Prostate gland (tissue), 2 donors: ENCODE data around the gene PER2. TPM values are rescaled to one million over a fixed set of nuclear protein-coding genes. Genes with fewer than 3 reads are reported as not detected.

Experiments used
- DNase-seq: peaks from one replicate; pipeline ENCODE4 v3.0.0-alpha.2; 2019; ENCODE audit warnings: low spot score
- H3K27ac ChIP-seq, 2 donors: fragments of 200-600 bp; sonication (generic); 2 replicates each; pipeline ENCODE4 v1.5.1; 2017 to 2019
- H3K27me3 ChIP-seq: fragments of 200-600 bp; sonication (generic); replicated peaks from 2 replicates; pipeline ENCODE4 v1.5.1; 2019; ENCODE audit not compliant: insufficient read depth
- H3K36me3 ChIP-seq, 2 donors: fragments of 200-600 bp; sonication (generic); 1 replicate in 1 of 2; 2 replicates in 1 of 2; pipeline versions ENCODE4 v1.5.1 to v1.8.1; 2017 to 2019
- H3K4me1 ChIP-seq: fragments of 200-600 bp; sonication (generic); replicated peaks from 2 replicates; pipeline ENCODE4 v1.5.1; 2019
- H3K4me3 ChIP-seq, 2 donors: fragments of 200-600 bp; sonication (generic); 2 replicates each; pipeline ENCODE4 v1.5.1; 2017 to 2019
- H3K9me3 ChIP-seq: fragments of 200-600 bp; sonication (generic); 2 replicates; pipeline ENCODE4 v1.5.1; 2017
- POLR2A ChIP-seq: fragments of 450-650 bp; IDR thresholded peaks from one replicate; pipeline ENCODE4 v1.6.1; 2016; ENCODE audit warnings: antibody characterized with exemption, mild to moderate bottlenecking
- POLR2AphosphoS5 ChIP-seq: sonication (generic); formaldehyde crosslinking; IDR thresholded peaks from one replicate; pipeline ENCODE4 v1.6.1; 2017; ENCODE audit warnings: antibody characterized with exemption
- WGBS: methylation state at CpG from one replicate; pipeline ENCODE4 v1.1.5; 2018; 5-methylcytosine and 5-hydroxymethylcytosine counted together
- intact Hi-C: fragments of 100-400 bp; cut with DNase I; formaldehyde crosslinking; loops from one replicate; pipeline ENCODE4 v1.14.2; 2022
- total RNA-seq, 2 donors: library from RNA; depleted of rRNA; stranded (reverse); fragments of >200 nt; gene quantifications; one replicate each; pipeline ENCODE4 v1.1.0, GENCODE V29; 2016
- TF ChIP-seq, protein P1 (sequence below), 4 experiments: fragments of 200-600 bp in 2 of 4; fragments of 450-650 bp in 2 of 4; sonication (generic) in 2 of 4; IDR thresholded peaks; 1 replicate in 3 of 4; 2 replicates in 1 of 4; pipeline ENCODE4 v1.5.1; 2016 to 2019; ENCODE audit warnings: antibody characterized with exemption in 4 of 4, mild to moderate bottlenecking in 2 of 4, moderate library complexity in 2 of 4

The PER2 gene
- total RNA-seq, 2 donors from 2014 or later, result 24.0 to 53.1 TPM

- no peaks in the 10 kb centered on the region for H3K36me3 ChIP-seq
- no peak overlapping the region for H3K27ac ChIP-seq
- no peaks in the 10 kb centered on the region for H3K4me1 ChIP-seq
- H3K9me3 ChIP-seq, result no peaks in the 10 kb centered on the region
- no peak overlapping the region for H3K4me3 ChIP-seq
- no peaks in the 10 kb centered on the region for H3K27me3 ChIP-seq
- DNase-seq, result no peak
- WGBS, result 91% methylated on average over 6 of the region's 6 CpGs
- no peak for TF ChIP-seq POLR2A
- TF ChIP-seq, protein P1, sequence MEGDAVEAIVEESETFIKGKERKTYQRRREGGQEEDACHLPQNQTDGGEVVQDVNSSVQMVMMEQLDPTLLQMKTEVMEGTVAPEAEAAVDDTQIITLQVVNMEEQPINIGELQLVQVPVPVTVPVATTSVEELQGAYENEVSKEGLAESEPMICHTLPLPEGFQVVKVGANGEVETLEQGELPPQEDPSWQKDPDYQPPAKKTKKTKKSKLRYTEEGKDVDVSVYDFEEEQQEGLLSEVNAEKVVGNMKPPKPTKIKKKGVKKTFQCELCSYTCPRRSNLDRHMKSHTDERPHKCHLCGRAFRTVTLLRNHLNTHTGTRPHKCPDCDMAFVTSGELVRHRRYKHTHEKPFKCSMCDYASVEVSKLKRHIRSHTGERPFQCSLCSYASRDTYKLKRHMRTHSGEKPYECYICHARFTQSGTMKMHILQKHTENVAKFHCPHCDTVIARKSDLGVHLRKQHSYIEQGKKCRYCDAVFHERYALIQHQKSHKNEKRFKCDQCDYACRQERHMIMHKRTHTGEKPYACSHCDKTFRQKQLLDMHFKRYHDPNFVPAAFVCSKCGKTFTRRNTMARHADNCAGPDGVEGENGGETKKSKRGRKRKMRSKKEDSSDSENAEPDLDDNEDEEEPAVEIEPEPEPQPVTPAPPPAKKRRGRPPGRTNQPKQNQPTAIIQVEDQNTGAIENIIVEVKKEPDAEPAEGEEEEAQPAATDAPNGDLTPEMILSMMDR (IDR thresholded peaks at IDR 0.05), result no peak
- TF ChIP-seq POLR2AphosphoS5, result no peak
- intact Hi-C loops, result no loop called here
Observed at GRCh38 chr2:238334885-238335284, 46.5 kb upstream of the PER2 start.

DNA sequence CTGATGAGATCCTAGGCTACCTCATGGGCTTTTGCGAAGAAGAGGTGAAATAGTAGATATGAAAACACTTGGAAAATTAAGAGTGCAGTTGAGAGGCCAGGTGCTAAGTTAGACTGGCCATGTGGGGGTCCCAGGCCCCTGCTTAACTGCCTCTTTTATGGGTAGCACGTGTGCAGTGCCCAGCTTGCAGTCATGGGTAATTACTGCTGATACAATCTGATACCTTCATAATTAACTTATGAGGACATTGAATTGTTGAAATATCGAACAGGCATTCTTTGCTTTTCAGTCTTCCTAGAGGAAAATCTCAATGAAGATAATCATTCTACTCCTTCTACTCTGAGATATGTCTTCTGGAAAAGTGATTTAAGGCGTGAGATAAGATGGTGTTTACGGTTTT, 43.5 kb upstream of the PER2 start:
- Histone ChIP-seq H3K36me3 (no peaks in the 10 kb centered on the region), H3K27ac (no peak overlapping the region), H3K4me3 (no peak overlapping the region), H3K27me3 (no peaks in the 10 kb centered on the region), H3K9me3 (no peaks in the 10 kb centered on the region), H3K4me1 (no peaks in the 10 kb centered on the region)
- intact Hi-C loops, result no loop called here
- 85% methylated on average over 5 of the region's 5 CpGs for WGBS
- no peak for DNase-seq
- TF ChIP-seq POLR2AphosphoS5, result no peak
- TF ChIP-seq POLR2A, result no peak
- TF ChIP-seq, protein P1 (IDR thresholded peaks at IDR 0.05), result no peak

DNA sequence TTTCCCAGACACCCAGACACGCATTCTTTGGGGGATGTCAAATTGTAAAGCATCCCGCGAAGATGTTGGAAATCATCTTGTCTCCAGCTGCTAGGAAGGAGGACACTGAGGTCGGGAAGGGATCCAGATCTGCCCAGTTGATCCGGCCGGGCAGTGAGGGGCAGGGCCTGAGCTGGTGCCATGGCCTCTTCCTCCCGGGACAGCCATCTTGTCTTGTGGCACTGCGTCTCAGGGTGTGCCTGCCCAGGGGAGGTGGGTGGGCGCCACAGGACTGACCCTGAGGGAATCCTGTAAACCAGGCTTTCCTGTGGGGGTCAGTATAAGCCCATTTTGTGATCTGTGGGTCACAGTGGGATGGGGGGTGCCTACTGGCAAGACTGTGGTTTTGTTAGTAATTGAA, 42.0 kb upstream of the PER2 start:
- no peaks in the 10 kb centered on the region for H3K9me3 ChIP-seq
- H3K27ac ChIP-seq, result no peak overlapping the region
- H3K4me1 ChIP-seq, result no peaks in the 10 kb centered on the region
- no peak for DNase-seq
- intact Hi-C loops, result no loop called here
- no peak overlapping the region for H3K4me3 ChIP-seq
- no peaks in the 10 kb centered on the region for H3K27me3 ChIP-seq
- WGBS, result 93% methylated on average over 9 of the region's 9 CpGs
- no peak for TF ChIP-seq POLR2AphosphoS5
- TF ChIP-seq POLR2A, result no peak
- TF ChIP-seq, protein P1 (IDR thresholded peaks at IDR 0.05), result no peak
- H3K36me3 ChIP-seq, result no peaks in the 10 kb centered on the region

GRCh38 chr2:238327751-238328150, 39.3 kb upstream of the PER2 start:
- H3K36me3 ChIP-seq, result no peaks in the 10 kb centered on the region
- no peaks in the 10 kb centered on the region for H3K4me1 ChIP-seq
- H3K4me3 ChIP-seq, result no peak overlapping the region
- H3K27me3 ChIP-seq, result no peaks in the 10 kb centered on the region
- WGBS, result 96% methylated on average over 3 of the region's 3 CpGs
- H3K9me3 ChIP-seq, result no peaks in the 10 kb centered on the region
- intact Hi-C loops, result no loop called here
- DNase-seq, result no peak
- TF ChIP-seq POLR2A (no peak), POLR2AphosphoS5 (no peak)
- TF ChIP-seq, protein P1 (IDR thresholded peaks at IDR 0.05), result no peak
- no peak overlapping the region for H3K27ac ChIP-seq

- no peaks in the 10 kb centered on the region for H3K4me1 ChIP-seq
- no peaks in the 10 kb centered on the region for H3K27me3 ChIP-seq
- H3K36me3 ChIP-seq, result no peaks in the 10 kb centered on the region
- H3K27ac ChIP-seq, result no peak overlapping the region
- WGBS, result 73% methylated on average over 12 of the region's 12 CpGs
- no peak for DNase-seq
- TF ChIP-seq POLR2AphosphoS5 (no peak), POLR2A (no peak)
- TF ChIP-seq, protein P1 (IDR thresholded peaks at IDR 0.05), result no peak
- intact Hi-C loops, result no loop called here
- H3K4me3 ChIP-seq, result no peak overlapping the region
- H3K9me3 ChIP-seq, result no peaks in the 10 kb centered on the region
Observed at GRCh38 chr2:238326801-238327365, 38.5 kb upstream of the PER2 start.
